ENCODE results near the gene TSSK6.

Gene TSSK6

DNA sequence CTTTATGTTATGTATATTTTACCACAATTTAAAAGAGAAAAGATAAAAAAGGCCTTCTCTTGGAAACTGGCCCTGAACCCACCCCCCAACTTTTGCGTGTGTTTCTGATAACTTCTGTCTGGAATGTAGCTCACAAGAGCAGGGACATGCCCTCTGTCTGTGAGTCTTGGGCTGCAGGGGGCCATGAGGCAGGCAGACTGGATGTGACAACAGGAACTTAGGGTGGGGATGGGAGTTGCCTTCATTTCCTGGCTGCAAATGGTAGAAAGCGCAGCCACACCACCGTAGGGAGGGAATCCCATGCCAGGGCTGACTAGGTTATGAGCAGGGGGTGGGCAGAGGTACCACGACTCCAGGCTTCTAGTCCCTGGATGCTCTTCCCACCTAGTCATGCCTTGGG is 44.6 kb upstream of the TSSK6 start:
- H3K27me3 ChIP-seq (ENCODE audit: insufficient read depth, low read depth), result no peaks in the 10 kb centered on the region
- no peak overlapping the region for H3K9ac ChIP-seq
- H3K27ac ChIP-seq, result no peak overlapping the region
- no peaks in the 10 kb centered on the region for H4K20me1 ChIP-seq (ENCODE audit: insufficient read depth)
- H3K4me2 ChIP-seq, result no peak overlapping the region
- H3K36me3 ChIP-seq (ENCODE audit: insufficient read depth), result no peaks in the 10 kb centered on the region
- H2AFZ ChIP-seq (ENCODE audit: low read depth), result no peak overlapping the region
- no peaks in the 10 kb centered on the region for H3K79me2 ChIP-seq (ENCODE audit: insufficient read depth, low read depth)
- TF ChIP-seq CTCF (conservative IDR thresholded peaks at IDR 0.05; ENCODE audit: low read depth, low read length), result no peak
- no peak overlapping the region for H3K4me3 ChIP-seq (IDR thresholded peaks at IDR 0.05; ENCODE audit: insufficient read depth, low read depth, low read length)
- no peaks in the 10 kb centered on the region for H3K4me1 ChIP-seq (ENCODE audit: low read depth, poor library complexity, severe bottlenecking)

DNA sequence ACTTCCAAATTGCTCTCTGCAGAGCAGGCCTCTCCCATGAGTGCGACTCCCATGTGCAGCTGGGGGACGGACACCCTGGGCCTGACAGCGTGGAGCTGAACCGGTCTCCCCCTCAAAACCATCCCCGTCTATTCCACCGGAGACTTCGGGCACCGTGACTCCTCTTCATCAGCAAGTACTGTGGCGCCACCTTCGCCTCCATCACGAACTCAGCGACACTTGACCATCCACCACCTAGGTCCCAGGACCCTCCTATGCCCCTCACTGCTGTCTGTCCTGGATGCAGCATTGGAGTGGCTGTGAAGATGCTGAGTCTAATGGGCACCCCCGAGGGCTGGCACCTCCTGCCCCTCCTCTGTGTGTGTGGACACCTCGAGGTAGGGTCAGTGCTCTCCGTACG is 43.3 kb upstream of the TSSK6 start:
- no peak overlapping the region for H3K9ac ChIP-seq
- H3K36me3 ChIP-seq (ENCODE audit: insufficient read depth), result no peaks in the 10 kb centered on the region
- no peak overlapping the region for H3K4me2 ChIP-seq
- no peaks in the 10 kb centered on the region for H3K4me1 ChIP-seq (ENCODE audit: low read depth, poor library complexity, severe bottlenecking)
- H4K20me1 ChIP-seq (ENCODE audit: insufficient read depth), result no peaks in the 10 kb centered on the region
- H3K27ac ChIP-seq, result no peak overlapping the region
- TF ChIP-seq CTCF (conservative IDR thresholded peaks at IDR 0.05; ENCODE audit: low read depth, low read length), result no peak
- H3K4me3 ChIP-seq (IDR thresholded peaks at IDR 0.05; ENCODE audit: insufficient read depth, low read depth, low read length), result no peak overlapping the region
- no peak overlapping the region for H2AFZ ChIP-seq (ENCODE audit: low read depth)
- H3K27me3 ChIP-seq (ENCODE audit: insufficient read depth, low read depth), result no peaks in the 10 kb centered on the region
- H3K79me2 ChIP-seq (ENCODE audit: insufficient read depth, low read depth), result no peaks in the 10 kb centered on the region

DNA sequence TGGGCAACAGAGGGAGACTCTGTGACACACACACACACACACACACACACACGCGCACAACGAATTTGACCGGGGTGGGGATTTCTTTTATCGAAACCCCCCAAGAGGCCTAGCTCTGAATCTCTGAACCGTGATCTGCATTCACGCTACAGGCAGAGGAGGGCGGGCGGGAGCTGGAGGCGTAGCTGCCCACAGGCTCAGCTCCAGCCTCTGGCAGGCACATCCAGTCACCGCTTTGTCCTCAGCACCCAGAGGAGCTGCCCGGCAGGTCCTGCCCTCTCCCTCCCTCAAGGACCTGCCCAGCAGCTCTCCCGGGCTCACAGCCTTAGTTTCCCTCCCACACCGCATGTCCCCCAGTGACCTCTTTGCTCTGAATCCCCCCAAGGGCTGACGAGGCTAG is 42.7 kb upstream of the TSSK6 start:
- Histone ChIP-seq H3K4me1 (ENCODE audit: low read depth, poor library complexity, severe bottlenecking) (no peaks in the 10 kb centered on the region), H3K27ac (no peak overlapping the region), H3K4me3 (IDR thresholded peaks at IDR 0.05; ENCODE audit: insufficient read depth, low read depth, low read length) (no peak overlapping the region), H2AFZ (ENCODE audit: low read depth) (no peak overlapping the region), H3K4me2 (no peak overlapping the region), H3K36me3 (ENCODE audit: insufficient read depth) (no peaks in the 10 kb centered on the region), H3K27me3 (ENCODE audit: insufficient read depth, low read depth) (no peaks in the 10 kb centered on the region), H4K20me1 (ENCODE audit: insufficient read depth) (no peaks in the 10 kb centered on the region), H3K79me2 (ENCODE audit: insufficient read depth, low read depth) (no peaks in the 10 kb centered on the region), H3K9ac (no peak overlapping the region)
- no peak for TF ChIP-seq CTCF (conservative IDR thresholded peaks at IDR 0.05; ENCODE audit: low read depth, low read length)

GRCh38 chr19:19554074-19555023 is 39.0 kb upstream of the TSSK6 start:
- H2AFZ ChIP-seq (ENCODE audit: low read depth), result no peak overlapping the region
- no peaks in the 10 kb centered on the region for H3K36me3 ChIP-seq (ENCODE audit: insufficient read depth)
- no peak overlapping the region for H3K4me2 ChIP-seq
- H3K4me3 ChIP-seq (IDR thresholded peaks at IDR 0.05; ENCODE audit: insufficient read depth, low read depth, low read length), result no peak overlapping the region
- H3K27me3 ChIP-seq (ENCODE audit: insufficient read depth, low read depth), result no peaks in the 10 kb centered on the region
- no peaks in the 10 kb centered on the region for H4K20me1 ChIP-seq (ENCODE audit: insufficient read depth)
- no peaks in the 10 kb centered on the region for H3K79me2 ChIP-seq (ENCODE audit: insufficient read depth, low read depth)
- H3K4me1 ChIP-seq (ENCODE audit: low read depth, poor library complexity, severe bottlenecking), result no peaks in the 10 kb centered on the region
- TF ChIP-seq CTCF (conservative IDR thresholded peaks at IDR 0.05; ENCODE audit: low read depth, low read length), result peak; percentile 54
- H3K27ac ChIP-seq, result no peak overlapping the region
- H3K9ac ChIP-seq, result no peak overlapping the region

Data from KMS-11 (cell line).